Esophagus (tissue), 2 donors: ENCODE measurements around the gene MEGF8. TPM values are rescaled to one million over a fixed set of nuclear protein-coding genes. Genes with fewer than 3 reads are reported as not detected.

Experiments used
- H3K27ac ChIP-seq, 2 donors: one replicate each; pipeline ENCODE4 v1.5.1; 2013; ENCODE audit warnings: low read depth in 2 of 2, mild to moderate bottlenecking in 2 of 2, inconsistent platforms in 1 of 2, low read length in 1 of 2, moderate library complexity in 1 of 2
- H3K27me3 ChIP-seq, 2 donors: one replicate each; pipeline ENCODE4 v1.6.1; 2013; ENCODE audit warnings: low read length in 2 of 2, control low read depth in 1 of 2, mild to moderate bottlenecking in 1 of 2; ENCODE audit not compliant: insufficient read depth in 2 of 2, control insufficient read depth in 1 of 2
- H3K36me3 ChIP-seq, 2 donors: one replicate each; pipeline ENCODE4 v1.6.1; 2013; ENCODE audit warnings: low read length in 1 of 2; ENCODE audit not compliant: control insufficient read depth in 2 of 2, insufficient read depth in 2 of 2
- H3K4me1 ChIP-seq, 2 donors: one replicate each; pipeline ENCODE4 v1.6.1; 2013; ENCODE audit warnings: low read length in 1 of 2; ENCODE audit not compliant: control insufficient read depth in 2 of 2, insufficient read depth in 2 of 2
- H3K4me3 ChIP-seq, 2 donors: one replicate each; pipeline ENCODE4 v1.5.1; 2013; ENCODE audit warnings: low read length in 2 of 2, mild to moderate bottlenecking in 2 of 2, low read depth in 1 of 2, moderate library complexity in 1 of 2
- H3K9me3 ChIP-seq, 2 donors: one replicate each; pipeline ENCODE4 v1.6.1; 2013; ENCODE audit warnings: mild to moderate bottlenecking in 2 of 2, low read depth in 1 of 2, low read length in 1 of 2, moderate library complexity in 1 of 2; ENCODE audit not compliant: control insufficient read depth in 2 of 2, insufficient read depth in 1 of 2
- WGBS, 2 donors: extraction: QIAGEN DNeasy Blood & Tissue Kit; methylation state at CpG; one replicate each; pipeline ENCODE4 v1.1.7; 2013; 5-methylcytosine and 5-hydroxymethylcytosine counted together
- polyA plus RNA-seq, 2 donors: library from polyadenylated mRNA; stranded (reverse); fragments of 200-250 nt; gene quantifications; one replicate each; pipeline ENCODE4 v1.2.3, GENCODE V29; 2013
- donor health status: healthy with polysubstance abuse.
- donor health status: Bipolar disorder and iron deficiency.

Gene MEGF8
- polyA plus RNA-seq, 2 donors, result 4.4 to 8.6 TPM

DNA sequence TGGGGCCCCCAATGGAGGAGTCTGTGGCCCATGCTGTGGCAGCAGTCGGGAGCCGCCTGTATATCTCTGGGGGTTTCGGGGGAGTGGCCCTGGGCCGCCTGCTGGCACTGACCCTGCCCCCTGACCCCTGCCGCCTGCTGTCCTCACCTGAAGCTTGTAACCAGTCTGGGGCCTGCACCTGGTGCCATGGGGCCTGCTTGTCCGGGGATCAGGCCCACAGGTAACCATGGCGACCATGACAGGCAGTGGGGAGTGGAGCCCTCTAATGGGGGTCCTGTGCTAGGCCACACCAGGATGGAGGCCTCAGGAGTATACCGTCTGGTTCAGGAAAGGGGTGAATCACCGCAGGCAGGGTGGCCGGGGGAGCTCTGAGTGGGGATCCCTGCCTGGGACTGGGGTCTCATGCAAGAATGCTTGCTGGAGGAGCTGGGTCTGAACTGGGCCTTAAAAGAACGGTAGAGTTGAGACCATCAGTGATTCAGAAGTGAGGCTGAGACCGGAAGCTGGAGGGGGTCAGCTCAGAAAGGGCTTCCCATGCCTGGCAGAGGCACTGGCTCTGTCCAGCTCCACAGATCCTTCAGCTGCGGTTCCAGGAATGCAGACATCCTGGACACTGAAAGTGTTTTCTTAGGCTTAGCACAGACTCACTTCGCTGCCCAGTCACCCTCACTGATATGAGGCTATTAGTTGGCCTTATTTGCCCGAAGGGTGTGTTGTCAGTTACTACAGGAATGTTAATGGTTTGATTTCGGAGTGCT, 35.5 kb downstream of the MEGF8 start:
- H3K36me3 ChIP-seq, result peaks cover 4 to 30% of the 10 kb centered on the region in 2 donors

GRCh38 chr19:42361545-42361910, 36.1 kb downstream of the MEGF8 start:
- H3K27ac ChIP-seq, result no peak overlapping the region
- H3K4me3 ChIP-seq, result no peak overlapping the region
- H3K9me3 ChIP-seq, result peaks cover 0 to 8% of the 10 kb centered on the region in 2 donors
- peaks cover 0 to 2% of the 10 kb centered on the region in 2 donors for H3K4me1 ChIP-seq
- H3K27me3 ChIP-seq, result no peaks in the 10 kb centered on the region
- WGBS, 2 donors, result 92 to 93% methylated on average over 7 of the region's 7 CpGs
- peaks cover 4 to 24% of the 10 kb centered on the region in 2 donors for H3K36me3 ChIP-seq

More for the DNA sequence above, 35.5 kb downstream of the MEGF8 start:
- no peak overlapping the region for H3K4me3 ChIP-seq
- H3K9me3 ChIP-seq, result peaks cover 0 to 8% of the 10 kb centered on the region in 2 donors
- H3K4me1 ChIP-seq, result peaks cover 0 to 2% of the 10 kb centered on the region in 2 donors
- no peaks in the 10 kb centered on the region for H3K27me3 ChIP-seq
- no peak overlapping the region for H3K27ac ChIP-seq
- whole genome bisulfite sequencing, 2 donors, result 86 to 87% methylated on average over 16 of the region's 16 CpGs

GRCh38 chr19:42362342-42362741, 36.9 kb downstream of the MEGF8 start:
- H3K27me3 ChIP-seq, result no peaks in the 10 kb centered on the region
- peaks cover 4 to 19% of the 10 kb centered on the region in 2 donors for H3K36me3 ChIP-seq
- WGBS, 2 donors, result 97% methylated on average over 14 of the region's 14 CpGs
- H3K9me3 ChIP-seq, result peaks cover 0 to 8% of the 10 kb centered on the region in 2 donors
- peaks cover 0 to 2% of the 10 kb centered on the region in 2 donors for H3K4me1 ChIP-seq
- H3K27ac ChIP-seq, result no peak overlapping the region
- no peak overlapping the region for H3K4me3 ChIP-seq

DNA sequence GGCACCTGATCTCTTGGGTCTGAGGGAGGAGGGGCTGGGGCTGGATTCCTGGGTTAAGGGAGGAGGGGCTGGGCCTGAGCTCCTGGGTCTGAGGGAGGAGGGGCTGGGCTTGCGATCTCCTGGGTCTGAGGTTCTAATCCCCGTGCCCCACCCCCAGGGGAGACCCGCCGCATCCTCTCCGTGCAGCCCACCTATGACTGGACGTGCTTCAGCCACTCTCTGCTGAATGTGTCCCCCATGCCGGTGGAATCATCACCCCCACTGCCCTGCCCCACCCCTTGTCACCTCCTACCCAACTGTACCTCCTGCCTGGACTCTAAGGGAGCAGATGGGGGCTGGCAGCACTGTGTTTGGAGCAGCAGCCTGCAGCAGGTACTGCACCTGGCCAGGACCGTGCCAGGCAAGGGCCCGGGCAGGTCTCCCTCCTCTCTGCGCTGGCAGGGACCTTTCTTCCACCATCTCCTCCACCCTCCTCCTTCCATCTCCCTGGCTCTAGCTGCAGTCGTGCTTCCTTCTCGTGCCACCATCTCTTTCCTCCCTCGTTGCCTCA, 37.5 kb downstream of the MEGF8 start:
- Histone ChIP-seq H3K9me3 (peaks cover 0 to 8% of the 10 kb centered on the region in 2 donors), H3K4me1 (peaks cover 0 to 2% of the 10 kb centered on the region in 2 donors), H3K36me3 (peaks cover 4 to 19% of the 10 kb centered on the region in 2 donors), H3K27ac (no peak overlapping the region), H3K27me3 (no peaks in the 10 kb centered on the region), H3K4me3 (no peak overlapping the region)
- 92 to 93% methylated on average over 12 to 13 of the region's 13 CpGs for WGBS, 2 donors

DNA sequence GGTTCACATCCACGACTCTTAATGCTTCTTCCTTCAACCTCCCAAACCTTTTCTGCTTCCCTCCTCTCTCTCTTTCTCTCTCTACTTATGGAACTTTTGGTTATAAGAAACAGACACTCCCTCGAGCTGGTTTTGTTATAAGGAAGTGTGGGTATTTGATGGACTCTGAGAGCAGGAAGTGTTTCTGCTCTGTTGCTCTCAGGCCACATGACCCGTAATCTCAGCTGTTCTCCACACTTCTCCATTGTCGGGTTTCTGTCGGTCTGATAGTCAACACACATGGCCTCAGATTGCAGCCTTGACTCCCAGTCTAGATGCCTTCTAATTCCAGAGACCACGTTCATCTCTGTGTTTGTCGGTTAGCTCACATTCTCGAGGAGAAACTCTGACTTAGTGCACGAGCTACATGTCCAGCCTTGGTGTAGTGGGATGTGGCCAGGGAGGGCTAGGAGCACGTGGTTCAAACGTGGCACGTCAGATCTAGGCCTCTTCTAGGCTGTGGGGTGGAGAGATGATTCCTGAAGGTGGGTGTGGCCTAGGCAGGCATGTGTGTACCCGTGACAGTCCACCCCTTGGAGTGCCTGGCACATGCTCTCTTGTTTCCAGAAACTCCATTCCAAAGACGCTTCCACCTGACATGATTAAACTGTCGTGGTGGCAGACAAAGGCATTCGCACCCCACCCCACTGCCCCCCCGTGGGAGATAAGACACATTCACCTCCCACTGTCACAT, 38.3 kb downstream of the MEGF8 start:
- Histone ChIP-seq H3K4me3 (no peak overlapping the region), H3K9me3 (peaks cover 0 to 8% of the 10 kb centered on the region in 2 donors), H3K27ac (no peak overlapping the region), H3K27me3 (no peaks in the 10 kb centered on the region), H3K4me1 (peaks cover 0 to 2% of the 10 kb centered on the region in 2 donors), H3K36me3 (peaks cover 4 to 14% of the 10 kb centered on the region in 2 donors)
- WGBS, 2 donors, result 88 to 89% methylated on average over 17 of the region's 17 CpGs

GRCh38 chr19:42366673-42367072, 41.2 kb downstream of the MEGF8 start:
- no peak overlapping the region for H3K4me3 ChIP-seq
- no peaks in the 10 kb centered on the region for H3K27me3 ChIP-seq
- peaks cover 0 to 2% of the 10 kb centered on the region in 2 donors for H3K4me1 ChIP-seq
- WGBS, 2 donors, result 72 to 80% methylated on average over 1 of the region's 1 CpG
- H3K9me3 ChIP-seq, result peaks cover 0 to 8% of the 10 kb centered on the region in 2 donors
- H3K27ac ChIP-seq, result no peak overlapping the region
- peaks cover 4 to 21% of the 10 kb centered on the region in 2 donors for H3K36me3 ChIP-seq

- 91 to 93% methylated on average over 4 of the region's 4 CpGs for WGBS, 2 donors
- Histone ChIP-seq H3K36me3 (peaks cover 4 to 14% of the 10 kb centered on the region in 2 donors), H3K4me3 (no peak overlapping the region), H3K27me3 (no peaks in the 10 kb centered on the region), H3K9me3 (peaks cover 0 to 8% of the 10 kb centered on the region in 2 donors), H3K4me1 (peaks cover 0 to 2% of the 10 kb centered on the region in 2 donors), H3K27ac (no peak overlapping the region)
These were observed 42.5 kb downstream of the MEGF8 start for GRCh38 chr19:42367929-42368328.

DNA sequence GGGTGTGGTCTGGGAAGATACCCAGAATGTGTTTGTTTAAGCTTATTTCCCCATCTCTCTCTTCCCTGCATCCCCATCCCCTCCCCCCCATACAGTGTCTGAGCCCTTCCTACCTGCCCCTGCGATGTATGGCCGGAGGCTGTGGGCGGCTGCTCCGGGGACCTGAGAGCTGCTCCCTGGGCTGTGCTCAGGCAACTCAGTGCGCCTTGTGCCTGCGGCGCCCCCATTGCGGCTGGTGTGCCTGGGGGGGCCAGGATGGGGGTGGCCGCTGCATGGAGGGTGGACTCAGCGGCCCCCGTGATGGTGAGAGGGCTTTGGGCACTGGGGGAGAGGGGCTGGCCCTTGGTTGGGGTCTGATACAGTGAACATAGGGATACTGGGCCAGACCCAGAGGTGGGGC, 42.9 kb downstream of the MEGF8 start:
- Histone ChIP-seq H3K27me3 (no peaks in the 10 kb centered on the region), H3K4me3 (no peak overlapping the region), H3K9me3 (peaks cover 0 to 4% of the 10 kb centered on the region in 2 donors), H3K27ac (no peak overlapping the region), H3K4me1 (no peaks in the 10 kb centered on the region), H3K36me3 (peaks cover under 1 to 11% of the 10 kb centered on the region in 2 donors)
- WGBS, 2 donors, result 95 to 96% methylated on average over 11 of the region's 11 CpGs

DNA sequence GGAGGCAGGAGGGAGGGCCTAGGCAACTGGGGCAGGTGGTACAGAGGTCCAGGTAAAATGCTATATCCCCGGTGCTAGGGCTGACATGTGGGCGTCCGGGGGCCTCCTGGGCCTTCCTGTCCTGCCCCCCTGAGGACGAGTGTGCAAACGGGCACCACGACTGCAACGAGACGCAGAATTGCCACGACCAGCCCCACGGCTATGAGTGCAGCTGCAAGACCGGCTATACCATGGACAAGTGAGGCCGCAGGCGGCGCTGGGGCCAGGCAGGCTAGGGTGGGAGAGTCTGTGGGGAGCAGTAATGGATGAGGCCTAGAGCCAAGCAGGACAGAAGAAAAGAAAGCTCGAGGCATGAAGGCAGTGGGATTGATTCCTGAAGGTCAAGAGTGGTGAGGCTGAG, 43.3 kb downstream of the MEGF8 start:
- peaks cover 0 to 2% of the 10 kb centered on the region in 2 donors for H3K9me3 ChIP-seq
- H3K36me3 ChIP-seq, result peaks cover 0 to 11% of the 10 kb centered on the region in 2 donors
- no peaks in the 10 kb centered on the region for H3K27me3 ChIP-seq
- no peaks in the 10 kb centered on the region for H3K4me1 ChIP-seq
- H3K4me3 ChIP-seq, result no peak overlapping the region
- WGBS, 2 donors, result 91 to 92% methylated on average over 15 of the region's 15 CpGs
- no peak overlapping the region for H3K27ac ChIP-seq
